ENCODE measurements around the gene DHODH. TPM values are rescaled to one million over a fixed set of nuclear protein-coding genes. Genes with fewer than 3 reads are reported as not detected.

The DHODH gene
- polyA plus RNA-seq, 1 donor from 2014 or later = 3.8 TPM

DNA sequence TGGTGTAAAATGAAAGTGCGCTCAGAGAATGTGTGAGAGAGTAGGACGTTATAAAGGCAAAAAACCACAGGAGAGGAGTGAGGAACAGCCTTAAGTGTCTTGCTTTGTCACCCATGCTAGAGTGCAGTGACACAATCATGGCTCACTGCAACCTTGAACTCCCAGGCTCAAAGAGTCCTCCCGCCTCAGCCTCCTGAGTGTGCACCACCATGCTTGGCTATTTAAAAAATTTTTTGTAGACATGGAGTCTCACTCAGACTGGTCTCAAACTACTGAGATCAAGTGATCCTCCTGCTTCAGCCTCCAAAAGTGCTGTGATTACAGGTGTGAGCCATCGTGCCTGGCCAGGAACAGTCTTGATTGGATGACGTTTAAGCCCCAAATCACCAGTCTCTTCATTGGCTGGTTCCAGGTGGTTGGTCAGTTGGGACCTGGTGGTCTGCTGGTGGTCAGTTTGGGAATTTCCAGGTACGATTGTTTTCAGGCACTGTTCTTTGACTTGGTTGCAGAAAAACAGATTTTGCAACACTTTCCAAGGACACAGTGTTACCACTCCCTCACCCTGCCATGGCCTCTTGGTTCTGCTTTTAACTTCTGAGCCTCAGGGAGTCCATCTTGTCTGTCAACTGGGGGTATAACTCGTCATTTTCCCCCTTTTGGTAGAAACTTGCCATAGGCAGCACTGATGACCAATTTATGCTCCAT lies 21.2 kb downstream of the DHODH start:
- H3K27me3 ChIP-seq (ENCODE audit: insufficient read depth, low read depth, low read length) = no peaks in the 10 kb centered on the region
- no peak overlapping the region for H3K4me2 ChIP-seq (ENCODE audit: low read length)
- no peaks in the 10 kb centered on the region for H3K9me3 ChIP-seq (ENCODE audit: low read length)
- no peaks in the 10 kb centered on the region for H4K20me1 ChIP-seq (ENCODE audit: insufficient read depth)
- no peak overlapping the region for H3K4me3 ChIP-seq (ENCODE audit: low read length)
- no peak overlapping the region for H3K27ac ChIP-seq (ENCODE audit: low read length)
- no peaks in the 10 kb centered on the region for H3K9me2 ChIP-seq (ENCODE audit: insufficient read depth, low read length)
- H3K9ac ChIP-seq (ENCODE audit: low read length) = no peak overlapping the region
- no peak overlapping the region for H2AFZ ChIP-seq (ENCODE audit: low read depth, low read length)
- no peaks in the 10 kb centered on the region for H3K36me3 ChIP-seq (ENCODE audit: insufficient read depth, low read length)
- TF ChIP-seq POLR2AphosphoS5 (IDR thresholded peaks at IDR 0.05) (no peak), SMC3 (conservative IDR thresholded peaks at IDR 0.05; ENCODE audit: poor library complexity) (no peak), RAD21 (conservative IDR thresholded peaks at IDR 0.05) (no peak), EP300 (conservative IDR thresholded peaks at IDR 0.05; ENCODE audit: poor library complexity, severe bottlenecking) (no peak), EZH2 (IDR thresholded peaks at IDR 0.05; ENCODE audit: borderline replicate concordance, insufficient read depth, low read length, poor library complexity, severe bottlenecking) (no peak), TAF1 (IDR thresholded peaks at IDR 0.05; ENCODE audit: low read depth) (no peak), MXI1 (conservative IDR thresholded peaks at IDR 0.05; ENCODE audit: poor library complexity, severe bottlenecking) (no peak)
- TF ChIP-seq, protein P1, sequence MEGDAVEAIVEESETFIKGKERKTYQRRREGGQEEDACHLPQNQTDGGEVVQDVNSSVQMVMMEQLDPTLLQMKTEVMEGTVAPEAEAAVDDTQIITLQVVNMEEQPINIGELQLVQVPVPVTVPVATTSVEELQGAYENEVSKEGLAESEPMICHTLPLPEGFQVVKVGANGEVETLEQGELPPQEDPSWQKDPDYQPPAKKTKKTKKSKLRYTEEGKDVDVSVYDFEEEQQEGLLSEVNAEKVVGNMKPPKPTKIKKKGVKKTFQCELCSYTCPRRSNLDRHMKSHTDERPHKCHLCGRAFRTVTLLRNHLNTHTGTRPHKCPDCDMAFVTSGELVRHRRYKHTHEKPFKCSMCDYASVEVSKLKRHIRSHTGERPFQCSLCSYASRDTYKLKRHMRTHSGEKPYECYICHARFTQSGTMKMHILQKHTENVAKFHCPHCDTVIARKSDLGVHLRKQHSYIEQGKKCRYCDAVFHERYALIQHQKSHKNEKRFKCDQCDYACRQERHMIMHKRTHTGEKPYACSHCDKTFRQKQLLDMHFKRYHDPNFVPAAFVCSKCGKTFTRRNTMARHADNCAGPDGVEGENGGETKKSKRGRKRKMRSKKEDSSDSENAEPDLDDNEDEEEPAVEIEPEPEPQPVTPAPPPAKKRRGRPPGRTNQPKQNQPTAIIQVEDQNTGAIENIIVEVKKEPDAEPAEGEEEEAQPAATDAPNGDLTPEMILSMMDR (IDR thresholded peaks at IDR 0.05; ENCODE audit: poor library complexity, severe bottlenecking) = no peak
- TF ChIP-seq, protein P2, sequence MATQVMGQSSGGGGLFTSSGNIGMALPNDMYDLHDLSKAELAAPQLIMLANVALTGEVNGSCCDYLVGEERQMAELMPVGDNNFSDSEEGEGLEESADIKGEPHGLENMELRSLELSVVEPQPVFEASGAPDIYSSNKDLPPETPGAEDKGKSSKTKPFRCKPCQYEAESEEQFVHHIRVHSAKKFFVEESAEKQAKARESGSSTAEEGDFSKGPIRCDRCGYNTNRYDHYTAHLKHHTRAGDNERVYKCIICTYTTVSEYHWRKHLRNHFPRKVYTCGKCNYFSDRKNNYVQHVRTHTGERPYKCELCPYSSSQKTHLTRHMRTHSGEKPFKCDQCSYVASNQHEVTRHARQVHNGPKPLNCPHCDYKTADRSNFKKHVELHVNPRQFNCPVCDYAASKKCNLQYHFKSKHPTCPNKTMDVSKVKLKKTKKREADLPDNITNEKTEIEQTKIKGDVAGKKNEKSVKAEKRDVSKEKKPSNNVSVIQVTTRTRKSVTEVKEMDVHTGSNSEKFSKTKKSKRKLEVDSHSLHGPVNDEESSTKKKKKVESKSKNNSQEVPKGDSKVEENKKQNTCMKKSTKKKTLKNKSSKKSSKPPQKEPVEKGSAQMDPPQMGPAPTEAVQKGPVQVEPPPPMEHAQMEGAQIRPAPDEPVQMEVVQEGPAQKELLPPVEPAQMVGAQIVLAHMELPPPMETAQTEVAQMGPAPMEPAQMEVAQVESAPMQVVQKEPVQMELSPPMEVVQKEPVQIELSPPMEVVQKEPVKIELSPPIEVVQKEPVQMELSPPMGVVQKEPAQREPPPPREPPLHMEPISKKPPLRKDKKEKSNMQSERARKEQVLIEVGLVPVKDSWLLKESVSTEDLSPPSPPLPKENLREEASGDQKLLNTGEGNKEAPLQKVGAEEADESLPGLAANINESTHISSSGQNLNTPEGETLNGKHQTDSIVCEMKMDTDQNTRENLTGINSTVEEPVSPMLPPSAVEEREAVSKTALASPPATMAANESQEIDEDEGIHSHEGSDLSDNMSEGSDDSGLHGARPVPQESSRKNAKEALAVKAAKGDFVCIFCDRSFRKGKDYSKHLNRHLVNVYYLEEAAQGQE (IDR thresholded peaks at IDR 0.05; ENCODE audit: borderline replicate concordance) = no peak
- no peaks in the 10 kb centered on the region for H3K79me2 ChIP-seq (replicated peaks; ENCODE audit: insufficient read depth, low read length)
- H3F3A ChIP-seq (ENCODE audit: insufficient read depth, low read length, poor library complexity, severe bottlenecking) = no peaks in the 10 kb centered on the region

DNA sequence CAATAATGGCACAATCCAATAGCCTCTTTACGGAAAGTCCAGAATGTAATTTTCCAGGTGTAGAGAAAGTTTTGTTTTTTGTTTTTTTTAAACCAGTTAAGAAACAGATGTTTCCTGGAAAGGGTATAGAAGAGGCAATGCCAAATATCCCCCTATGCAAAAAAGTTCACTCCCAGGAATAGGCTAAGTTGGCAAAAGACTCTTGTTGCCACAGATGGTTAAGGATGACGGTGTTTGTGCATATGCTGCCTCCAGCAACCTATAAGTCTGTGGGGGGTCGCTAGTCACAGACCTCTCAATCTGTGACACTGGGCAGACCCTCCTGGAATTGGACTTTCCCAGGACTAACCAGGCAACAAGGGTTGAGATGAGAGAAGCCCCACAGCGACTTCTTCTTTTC lies 24.9 kb downstream of the DHODH start:
- no peaks in the 10 kb centered on the region for H3K9me3 ChIP-seq (ENCODE audit: low read length)
- no peaks in the 10 kb centered on the region for H3K9me2 ChIP-seq (ENCODE audit: insufficient read depth, low read length)
- TF ChIP-seq EP300 (conservative IDR thresholded peaks at IDR 0.05; ENCODE audit: poor library complexity, severe bottlenecking) = no peak
- no peak for TF ChIP-seq SMC3 (conservative IDR thresholded peaks at IDR 0.05; ENCODE audit: poor library complexity)
- TF ChIP-seq, protein P1 (IDR thresholded peaks at IDR 0.05; ENCODE audit: poor library complexity, severe bottlenecking) = no peak
- no peak for TF ChIP-seq EZH2 (IDR thresholded peaks at IDR 0.05; ENCODE audit: borderline replicate concordance, insufficient read depth, low read length, poor library complexity, severe bottlenecking)
- TF ChIP-seq, protein P2 (IDR thresholded peaks at IDR 0.05; ENCODE audit: borderline replicate concordance) = no peak
- no peak for TF ChIP-seq TAF1 (IDR thresholded peaks at IDR 0.05; ENCODE audit: low read depth)
- no peak for TF ChIP-seq RAD21 (conservative IDR thresholded peaks at IDR 0.05)
- TF ChIP-seq POLR2AphosphoS5 (IDR thresholded peaks at IDR 0.05) = no peak
- TF ChIP-seq MXI1 (conservative IDR thresholded peaks at IDR 0.05; ENCODE audit: poor library complexity, severe bottlenecking) = no peak
- no peaks in the 10 kb centered on the region for H3K27me3 ChIP-seq (ENCODE audit: insufficient read depth, low read depth, low read length)
- no peak overlapping the region for H2AFZ ChIP-seq (ENCODE audit: low read depth, low read length)
- no peaks in the 10 kb centered on the region for H3K79me2 ChIP-seq (replicated peaks; ENCODE audit: insufficient read depth, low read length)
- no peaks in the 10 kb centered on the region for H4K20me1 ChIP-seq (ENCODE audit: insufficient read depth)
- H3K4me2 ChIP-seq (ENCODE audit: low read length) = no peak overlapping the region
- H3K9ac ChIP-seq (ENCODE audit: low read length) = no peak overlapping the region
- H3K27ac ChIP-seq (ENCODE audit: low read length) = no peak overlapping the region
- H3F3A ChIP-seq (ENCODE audit: insufficient read depth, low read length, poor library complexity, severe bottlenecking) = no peaks in the 10 kb centered on the region
- H3K4me3 ChIP-seq (ENCODE audit: low read length) = no peak overlapping the region
- H3K36me3 ChIP-seq (ENCODE audit: insufficient read depth, low read length) = no peaks in the 10 kb centered on the region
